HepG2 (cell line): ENCODE results near the gene CCDC85C.

Experiments
- CHD4 ChIP-seq: fragments of 200-600 bp; sonication (generic); IDR thresholded peaks from 2 replicates; pipeline ENCODE4 v1.7.0; 2017; ENCODE audit warnings: mild to moderate bottlenecking, low read length, borderline replicate concordance
- EP300 ChIP-seq, 3 experiments: sonication (generic) in 1 of 3; formaldehyde crosslinking in 1 of 3; IDR thresholded peaks; 2 replicates each; pipeline versions ENCODE4 v1.5.1 to v1.6.1; 2011 to 2020; ENCODE audit warnings: low read depth in 2 of 3, low read length in 2 of 3, borderline replicate concordance in 1 of 3, improper control_type of control experiment in 1 of 3, mild to moderate bottlenecking in 1 of 3, missing genetic modification reagents in 1 of 3, moderate library complexity in 1 of 3
- NFKB2 ChIP-seq: sonication (generic); formaldehyde crosslinking; IDR thresholded peaks from 2 replicates; pipeline ENCODE4 v1.4.0; 2020; ENCODE audit warnings: missing genetic modification reagents, borderline replicate concordance
- POLR2AphosphoS5 ChIP-seq: IDR thresholded peaks from 2 replicates; pipeline ENCODE4 v1.6.1; 2012; ENCODE audit warnings: low read depth, low read length
- SIX4 ChIP-seq: sonication (generic); formaldehyde crosslinking; IDR thresholded peaks from 2 replicates; pipeline ENCODE4 v1.4.0; 2020; ENCODE audit warnings: missing genetic modification reagents
- SMAD3 ChIP-seq: sonication (generic); formaldehyde crosslinking; IDR thresholded peaks from 2 replicates; pipeline ENCODE4 v1.4.0; 2020; ENCODE audit warnings: missing genetic modification reagents
- ZNF296 ChIP-seq: sonication (generic); formaldehyde crosslinking; conservative IDR thresholded peaks from 2 replicates; pipeline ENCODE4 v1.5.0; 2020; ENCODE audit warnings: mild to moderate bottlenecking, missing genetic modification reagents
- TF ChIP-seq, protein P1 (sequence below): sonication (generic); formaldehyde crosslinking; IDR thresholded peaks from 2 replicates; pipeline ENCODE4 v1.4.0; 2020; ENCODE audit warnings: missing genetic modification reagents
- TF ChIP-seq, protein P2 (sequence below): sonication (generic); formaldehyde crosslinking; IDR thresholded peaks from 2 replicates; pipeline ENCODE4 v1.4.0; 2020; ENCODE audit warnings: missing genetic modification reagents
- TF ChIP-seq, protein P3 (sequence below): sonication (generic); formaldehyde crosslinking; IDR thresholded peaks from 2 replicates; pipeline ENCODE4 v1.4.0; 2020; ENCODE audit warnings: missing genetic modification reagents
- TF ChIP-seq, protein P4 (sequence below): sonication (generic); formaldehyde crosslinking; IDR thresholded peaks from 2 replicates; pipeline ENCODE4 v1.5.0; 2020; ENCODE audit warnings: mild to moderate bottlenecking, missing genetic modification reagents, moderate library complexity
- TF ChIP-seq, protein P5 (sequence below): sonication (generic); formaldehyde crosslinking; IDR thresholded peaks from 2 replicates; pipeline ENCODE4 v1.4.0; 2020; ENCODE audit warnings: missing genetic modification reagents, borderline replicate concordance
- TF ChIP-seq, protein P6 (sequence below), 2 experiments: sonication (generic) in 1 of 2; formaldehyde crosslinking in 1 of 2; IDR thresholded peaks; 2 replicates each; pipeline versions ENCODE4 v1.4.0 to v1.6.1; 2018 to 2020; ENCODE audit warnings: missing genetic modification reagents in 2 of 2, borderline replicate concordance in 1 of 2, low read depth in 1 of 2, mild to moderate bottlenecking in 1 of 2, missing biosample characterization in 1 of 2

DNA sequence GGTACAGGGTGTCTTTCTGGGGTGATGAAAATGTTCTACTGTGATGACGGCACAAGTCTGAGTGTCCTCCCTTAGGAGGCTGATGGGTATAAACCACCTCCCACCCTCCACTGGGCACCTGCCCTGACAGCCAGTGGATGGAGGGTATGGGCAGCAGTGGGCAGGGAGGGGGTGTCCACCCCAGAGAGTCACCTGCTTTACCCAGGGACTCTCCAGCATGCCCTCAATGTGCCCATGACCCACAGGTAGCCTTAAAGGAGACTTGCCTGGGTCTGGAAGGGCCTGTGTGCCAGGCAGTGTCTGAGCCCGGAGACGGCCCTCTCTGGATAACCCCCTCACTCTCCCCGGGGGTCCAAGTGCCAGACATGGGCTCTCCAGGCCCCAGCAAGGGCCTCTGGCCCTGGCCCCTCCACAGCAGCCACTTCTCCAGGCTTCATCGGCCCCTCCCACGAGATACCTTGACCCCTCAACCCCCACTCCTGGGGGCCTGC is 84.0 kb downstream of the CCDC85C start:
- TF ChIP-seq, protein P1, sequence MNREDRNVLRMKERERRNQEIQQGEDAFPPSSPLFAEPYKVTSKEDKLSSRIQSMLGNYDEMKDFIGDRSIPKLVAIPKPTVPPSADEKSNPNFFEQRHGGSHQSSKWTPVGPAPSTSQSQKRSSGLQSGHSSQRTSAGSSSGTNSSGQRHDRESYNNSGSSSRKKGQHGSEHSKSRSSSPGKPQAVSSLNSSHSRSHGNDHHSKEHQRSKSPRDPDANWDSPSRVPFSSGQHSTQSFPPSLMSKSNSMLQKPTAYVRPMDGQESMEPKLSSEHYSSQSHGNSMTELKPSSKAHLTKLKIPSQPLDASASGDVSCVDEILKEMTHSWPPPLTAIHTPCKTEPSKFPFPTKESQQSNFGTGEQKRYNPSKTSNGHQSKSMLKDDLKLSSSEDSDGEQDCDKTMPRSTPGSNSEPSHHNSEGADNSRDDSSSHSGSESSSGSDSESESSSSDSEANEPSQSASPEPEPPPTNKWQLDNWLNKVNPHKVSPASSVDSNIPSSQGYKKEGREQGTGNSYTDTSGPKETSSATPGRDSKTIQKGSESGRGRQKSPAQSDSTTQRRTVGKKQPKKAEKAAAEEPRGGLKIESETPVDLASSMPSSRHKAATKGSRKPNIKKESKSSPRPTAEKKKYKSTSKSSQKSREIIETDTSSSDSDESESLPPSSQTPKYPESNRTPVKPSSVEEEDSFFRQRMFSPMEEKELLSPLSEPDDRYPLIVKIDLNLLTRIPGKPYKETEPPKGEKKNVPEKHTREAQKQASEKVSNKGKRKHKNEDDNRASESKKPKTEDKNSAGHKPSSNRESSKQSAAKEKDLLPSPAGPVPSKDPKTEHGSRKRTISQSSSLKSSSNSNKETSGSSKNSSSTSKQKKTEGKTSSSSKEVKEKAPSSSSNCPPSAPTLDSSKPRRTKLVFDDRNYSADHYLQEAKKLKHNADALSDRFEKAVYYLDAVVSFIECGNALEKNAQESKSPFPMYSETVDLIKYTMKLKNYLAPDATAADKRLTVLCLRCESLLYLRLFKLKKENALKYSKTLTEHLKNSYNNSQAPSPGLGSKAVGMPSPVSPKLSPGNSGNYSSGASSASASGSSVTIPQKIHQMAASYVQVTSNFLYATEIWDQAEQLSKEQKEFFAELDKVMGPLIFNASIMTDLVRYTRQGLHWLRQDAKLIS (CRISPR knock-in tag) = no peak
- TF ChIP-seq SMAD3 (CRISPR knock-in tag) (no peak), SIX4 (CRISPR knock-in tag) (no peak), NFKB2 (CRISPR knock-in tag) (no peak), POLR2AphosphoS5 (no peak), EP300 (IDR thresholded peaks at IDR 0.05; ENCODE audit: low read depth in 2 of 2, low read length in 2 of 2) (no peak), EP300 (CRISPR knock-in tag; IDR thresholded peaks at IDR 0.05; ENCODE audit: borderline replicate concordance) (no peak), CHD4 (no peak), ZNF296 (CRISPR knock-in tag) (no peak)
- TF ChIP-seq, protein P2, sequence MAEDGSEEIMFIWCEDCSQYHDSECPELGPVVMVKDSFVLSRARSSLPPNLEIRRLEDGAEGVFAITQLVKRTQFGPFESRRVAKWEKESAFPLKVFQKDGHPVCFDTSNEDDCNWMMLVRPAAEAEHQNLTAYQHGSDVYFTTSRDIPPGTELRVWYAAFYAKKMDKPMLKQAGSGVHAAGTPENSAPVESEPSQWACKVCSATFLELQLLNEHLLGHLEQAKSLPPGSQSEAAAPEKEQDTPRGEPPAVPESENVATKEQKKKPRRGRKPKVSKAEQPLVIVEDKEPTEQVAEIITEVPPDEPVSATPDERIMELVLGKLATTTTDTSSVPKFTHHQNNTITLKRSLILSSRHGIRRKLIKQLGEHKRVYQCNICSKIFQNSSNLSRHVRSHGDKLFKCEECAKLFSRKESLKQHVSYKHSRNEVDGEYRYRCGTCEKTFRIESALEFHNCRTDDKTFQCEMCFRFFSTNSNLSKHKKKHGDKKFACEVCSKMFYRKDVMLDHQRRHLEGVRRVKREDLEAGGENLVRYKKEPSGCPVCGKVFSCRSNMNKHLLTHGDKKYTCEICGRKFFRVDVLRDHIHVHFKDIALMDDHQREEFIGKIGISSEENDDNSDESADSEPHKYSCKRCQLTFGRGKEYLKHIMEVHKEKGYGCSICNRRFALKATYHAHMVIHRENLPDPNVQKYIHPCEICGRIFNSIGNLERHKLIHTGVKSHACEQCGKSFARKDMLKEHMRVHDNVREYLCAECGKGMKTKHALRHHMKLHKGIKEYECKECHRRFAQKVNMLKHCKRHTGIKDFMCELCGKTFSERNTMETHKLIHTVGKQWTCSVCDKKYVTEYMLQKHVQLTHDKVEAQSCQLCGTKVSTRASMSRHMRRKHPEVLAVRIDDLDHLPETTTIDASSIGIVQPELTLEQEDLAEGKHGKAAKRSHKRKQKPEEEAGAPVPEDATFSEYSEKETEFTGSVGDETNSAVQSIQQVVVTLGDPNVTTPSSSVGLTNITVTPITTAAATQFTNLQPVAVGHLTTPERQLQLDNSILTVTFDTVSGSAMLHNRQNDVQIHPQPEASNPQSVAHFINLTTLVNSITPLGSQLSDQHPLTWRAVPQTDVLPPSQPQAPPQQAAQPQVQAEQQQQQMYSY = no peak
- TF ChIP-seq, protein P3, sequence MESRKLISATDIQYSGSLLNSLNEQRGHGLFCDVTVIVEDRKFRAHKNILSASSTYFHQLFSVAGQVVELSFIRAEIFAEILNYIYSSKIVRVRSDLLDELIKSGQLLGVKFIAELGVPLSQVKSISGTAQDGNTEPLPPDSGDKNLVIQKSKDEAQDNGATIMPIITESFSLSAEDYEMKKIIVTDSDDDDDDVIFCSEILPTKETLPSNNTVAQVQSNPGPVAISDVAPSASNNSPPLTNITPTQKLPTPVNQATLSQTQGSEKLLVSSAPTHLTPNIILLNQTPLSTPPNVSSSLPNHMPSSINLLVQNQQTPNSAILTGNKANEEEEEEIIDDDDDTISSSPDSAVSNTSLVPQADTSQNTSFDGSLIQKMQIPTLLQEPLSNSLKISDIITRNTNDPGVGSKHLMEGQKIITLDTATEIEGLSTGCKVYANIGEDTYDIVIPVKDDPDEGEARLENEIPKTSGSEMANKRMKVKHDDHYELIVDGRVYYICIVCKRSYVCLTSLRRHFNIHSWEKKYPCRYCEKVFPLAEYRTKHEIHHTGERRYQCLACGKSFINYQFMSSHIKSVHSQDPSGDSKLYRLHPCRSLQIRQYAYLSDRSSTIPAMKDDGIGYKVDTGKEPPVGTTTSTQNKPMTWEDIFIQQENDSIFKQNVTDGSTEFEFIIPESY (CRISPR knock-in tag) = no peak
- TF ChIP-seq, protein P4, sequence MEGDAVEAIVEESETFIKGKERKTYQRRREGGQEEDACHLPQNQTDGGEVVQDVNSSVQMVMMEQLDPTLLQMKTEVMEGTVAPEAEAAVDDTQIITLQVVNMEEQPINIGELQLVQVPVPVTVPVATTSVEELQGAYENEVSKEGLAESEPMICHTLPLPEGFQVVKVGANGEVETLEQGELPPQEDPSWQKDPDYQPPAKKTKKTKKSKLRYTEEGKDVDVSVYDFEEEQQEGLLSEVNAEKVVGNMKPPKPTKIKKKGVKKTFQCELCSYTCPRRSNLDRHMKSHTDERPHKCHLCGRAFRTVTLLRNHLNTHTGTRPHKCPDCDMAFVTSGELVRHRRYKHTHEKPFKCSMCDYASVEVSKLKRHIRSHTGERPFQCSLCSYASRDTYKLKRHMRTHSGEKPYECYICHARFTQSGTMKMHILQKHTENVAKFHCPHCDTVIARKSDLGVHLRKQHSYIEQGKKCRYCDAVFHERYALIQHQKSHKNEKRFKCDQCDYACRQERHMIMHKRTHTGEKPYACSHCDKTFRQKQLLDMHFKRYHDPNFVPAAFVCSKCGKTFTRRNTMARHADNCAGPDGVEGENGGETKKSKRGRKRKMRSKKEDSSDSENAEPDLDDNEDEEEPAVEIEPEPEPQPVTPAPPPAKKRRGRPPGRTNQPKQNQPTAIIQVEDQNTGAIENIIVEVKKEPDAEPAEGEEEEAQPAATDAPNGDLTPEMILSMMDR = no peak
- TF ChIP-seq, protein P5, sequence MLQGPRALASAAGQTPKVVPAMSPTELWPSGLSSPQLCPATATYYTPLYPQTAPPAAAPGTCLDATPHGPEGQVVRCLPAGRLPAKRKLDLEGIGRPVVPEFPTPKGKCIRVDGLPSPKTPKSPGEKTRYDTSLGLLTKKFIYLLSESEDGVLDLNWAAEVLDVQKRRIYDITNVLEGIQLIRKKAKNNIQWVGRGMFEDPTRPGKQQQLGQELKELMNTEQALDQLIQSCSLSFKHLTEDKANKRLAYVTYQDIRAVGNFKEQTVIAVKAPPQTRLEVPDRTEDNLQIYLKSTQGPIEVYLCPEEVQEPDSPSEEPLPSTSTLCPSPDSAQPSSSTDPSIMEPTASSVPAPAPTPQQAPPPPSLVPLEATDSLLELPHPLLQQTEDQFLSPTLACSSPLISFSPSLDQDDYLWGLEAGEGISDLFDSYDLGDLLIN (CRISPR knock-in tag) = no peak
- TF ChIP-seq, protein P6, sequence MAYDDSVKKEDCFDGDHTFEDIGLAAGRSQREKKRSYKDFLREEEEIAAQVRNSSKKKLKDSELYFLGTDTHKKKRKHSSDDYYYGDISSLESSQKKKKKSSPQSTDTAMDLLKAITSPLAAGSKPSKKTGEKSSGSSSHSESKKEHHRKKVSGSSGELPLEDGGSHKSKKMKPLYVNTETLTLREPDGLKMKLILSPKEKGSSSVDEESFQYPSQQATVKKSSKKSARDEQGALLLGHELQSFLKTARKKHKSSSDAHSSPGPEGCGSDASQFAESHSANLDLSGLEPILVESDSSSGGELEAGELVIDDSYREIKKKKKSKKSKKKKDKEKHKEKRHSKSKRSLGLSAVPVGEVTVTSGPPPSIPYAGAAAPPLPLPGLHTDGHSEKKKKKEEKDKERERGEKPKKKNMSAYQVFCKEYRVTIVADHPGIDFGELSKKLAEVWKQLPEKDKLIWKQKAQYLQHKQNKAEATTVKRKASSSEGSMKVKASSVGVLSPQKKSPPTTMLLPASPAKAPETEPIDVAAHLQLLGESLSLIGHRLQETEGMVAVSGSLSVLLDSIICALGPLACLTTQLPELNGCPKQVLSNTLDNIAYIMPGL (CRISPR knock-in tag; IDR thresholded peaks at IDR 0.05; ENCODE audit: borderline replicate concordance in 1 of 2, low read depth in 1 of 2) = no peak
